Measurements from ENCODE around the gene GPHA2.
"Not testable (repeated sequence)": the region's sequence is repeated elsewhere in the genome, so short reads cannot be mapped to it uniquely, and the experiment has no call there.

The GPHA2 gene

DNA sequence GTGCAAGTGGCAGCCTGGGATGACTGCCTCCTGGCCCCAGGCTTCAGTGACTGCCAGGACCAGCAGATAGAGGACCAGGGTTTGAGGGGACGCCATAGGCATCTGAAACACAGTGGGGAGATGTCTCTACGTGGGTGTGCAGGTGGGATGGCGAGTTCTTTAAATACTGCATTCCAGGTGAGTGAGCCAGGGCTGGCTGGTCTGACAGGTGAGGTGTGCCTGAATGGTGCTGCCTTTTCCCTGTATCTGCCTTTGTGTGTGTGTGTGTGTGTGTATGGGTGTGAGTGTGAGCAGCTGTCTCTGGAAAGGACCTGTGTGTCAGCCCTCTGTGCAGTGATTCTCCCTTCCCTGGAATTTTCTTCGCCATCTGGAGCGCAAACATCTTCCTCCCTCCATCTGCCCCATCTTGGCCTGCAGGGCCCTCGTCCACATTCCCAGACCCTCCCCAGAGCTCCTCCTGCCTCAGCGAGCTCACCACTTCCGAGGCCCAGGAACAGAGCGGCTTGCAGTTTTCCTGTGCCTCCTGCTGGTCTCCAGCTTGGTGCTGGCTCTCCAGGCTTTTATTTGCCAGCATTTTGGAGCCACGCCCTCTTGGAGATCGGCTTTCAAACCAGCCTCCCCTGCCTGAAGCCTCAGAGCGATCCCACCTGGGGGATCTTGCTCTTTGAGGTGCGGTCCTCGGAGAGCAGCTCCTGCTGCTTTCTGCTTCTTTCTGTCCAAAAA is at the start of gene GPHA2:
TSS of gene GPHA2 (minus strand) at position 535 of the 723 bp plus-strand sequence. CDS start at position 102, 433 bp downstream.
- DNase-seq, result no peak

GRCh38 chr11:64983339-64983738 is 47.6 kb upstream of the GPHA2 start:
- DNase-seq, result not testable (repeated sequence)

DNA sequence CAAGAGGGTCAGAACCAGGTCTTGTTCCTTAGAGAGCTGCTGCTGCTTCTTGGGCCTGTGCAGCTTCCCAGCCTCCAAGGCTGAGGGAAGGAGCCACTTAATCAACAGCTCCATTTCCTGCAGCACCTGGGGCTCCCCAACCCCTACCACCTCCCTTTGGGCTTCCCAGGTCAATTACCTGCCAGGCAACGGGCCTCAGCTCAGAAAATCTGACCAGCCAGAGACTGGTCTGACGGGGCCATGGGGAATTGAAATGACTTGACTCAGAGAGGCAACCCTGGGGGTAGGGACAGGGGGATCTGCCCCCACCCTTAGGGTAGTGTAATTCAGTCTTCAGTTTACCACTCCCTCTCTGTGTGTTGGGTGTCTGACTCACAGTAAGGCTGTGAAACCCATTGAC is 41.0 kb upstream of the GPHA2 start:
- DNase-seq, result no peak

DNA sequence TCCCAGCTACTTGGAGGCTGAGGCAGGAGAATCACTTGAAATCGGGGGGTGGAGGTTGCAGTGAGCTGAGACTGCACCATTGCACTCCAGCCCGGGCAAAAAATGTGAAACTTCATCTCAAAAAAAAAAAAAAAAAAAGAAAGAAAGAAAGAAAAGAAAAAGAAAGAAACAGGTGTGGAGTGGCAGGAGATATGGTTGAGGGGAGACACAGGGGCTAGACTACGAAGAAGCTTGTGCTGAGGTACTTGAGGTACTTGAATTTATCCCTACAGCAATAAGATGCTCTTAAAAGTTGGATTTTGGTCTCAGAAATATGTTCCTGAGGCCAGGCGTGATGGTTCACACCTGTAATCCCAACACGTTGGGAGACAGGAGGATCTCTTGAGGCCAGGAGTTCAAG is 38.4 kb upstream of the GPHA2 start:
- no peak for DNase-seq

- peak; percentile 89 for DNase-seq
These were observed 35.9 kb upstream of the GPHA2 start, which contains the start of gene MAJIN for GRCh38 chr11:64971421-64972233. Gene MAJIN (minus strand): TSS chr11:64972108. CDS start chr11:64959405, 12,703 bp downstream.

GRCh38 chr11:64970731-64971151 is 35.0 kb upstream of the GPHA2 start:
- DNase-seq, result no peak

DNA sequence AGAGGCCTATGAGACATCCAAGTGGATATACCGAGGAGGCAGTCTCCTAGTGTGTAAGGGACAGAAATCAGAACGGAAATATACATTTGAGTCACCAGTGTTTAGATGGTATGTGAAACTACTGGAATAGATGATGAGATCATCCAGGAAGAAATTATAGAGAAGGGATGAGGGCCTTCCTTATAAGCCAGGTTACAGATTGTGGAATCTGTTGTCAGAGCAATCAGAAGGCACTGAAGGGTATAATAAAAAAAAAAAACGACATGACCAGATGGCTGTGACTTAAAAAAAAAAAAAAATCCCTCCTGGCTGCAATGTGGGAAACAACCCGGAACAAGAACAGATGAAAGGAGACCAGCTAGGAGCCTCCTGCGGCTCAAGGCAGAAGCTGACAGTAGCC is 33.5 kb upstream of the GPHA2 start:
- no peak for DNase-seq

DNA sequence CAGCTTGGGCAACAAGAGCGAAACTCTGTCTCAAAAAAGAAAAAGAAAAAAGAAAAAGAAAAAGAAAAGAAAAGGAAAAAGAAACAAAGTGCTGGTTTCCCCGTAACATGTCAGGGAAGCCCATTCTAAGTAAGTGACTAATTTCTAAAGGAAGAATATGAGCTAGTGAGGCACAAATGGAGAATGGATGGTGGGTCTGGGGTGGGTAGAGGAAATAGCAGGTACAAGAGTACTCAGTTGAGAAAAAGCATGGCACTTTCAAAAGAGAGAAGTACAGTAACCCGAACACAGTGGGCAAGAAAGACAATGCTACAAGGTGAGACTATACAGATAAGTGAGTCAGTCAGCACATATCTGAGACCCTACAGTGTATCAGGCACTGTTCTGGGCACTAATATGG is 31.7 kb upstream of the GPHA2 start:
- DNase-seq, result no peak

GRCh38 chr11:64963072-64963631 is 27.5 kb upstream of the GPHA2 start:
- DNase-seq, result no peak

GRCh38 chr11:64960719-64961118 is 25.0 kb upstream of the GPHA2 start:
- peak; percentile 18 for DNase-seq

DNA sequence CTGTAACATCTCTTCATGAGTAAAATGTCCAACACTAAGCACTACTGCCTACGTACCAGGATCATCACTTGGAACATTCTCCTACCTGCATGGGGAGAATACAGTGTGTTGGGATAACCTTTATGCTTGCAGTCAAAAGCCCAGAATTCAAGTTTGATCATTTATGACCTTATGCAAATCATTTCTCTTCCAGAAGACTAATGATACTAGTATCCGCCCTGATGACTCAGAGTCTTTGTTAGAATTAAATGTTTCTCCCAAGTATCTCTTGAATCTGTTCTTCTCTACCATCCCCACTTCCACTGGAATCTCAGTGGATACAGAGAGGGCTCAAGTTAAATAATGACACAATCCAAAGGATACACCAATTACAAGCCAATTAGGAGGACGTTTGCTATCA is 23.8 kb upstream of the GPHA2 start:
- no peak for DNase-seq

GRCh38 chr11:64954201-64954600 is 18.5 kb upstream of the GPHA2 start:
- no peak for DNase-seq

- DNase-seq, result no peak
These were observed 15.8 kb upstream of the GPHA2 start for GRCh38 chr11:64951529-64951928.

DNA sequence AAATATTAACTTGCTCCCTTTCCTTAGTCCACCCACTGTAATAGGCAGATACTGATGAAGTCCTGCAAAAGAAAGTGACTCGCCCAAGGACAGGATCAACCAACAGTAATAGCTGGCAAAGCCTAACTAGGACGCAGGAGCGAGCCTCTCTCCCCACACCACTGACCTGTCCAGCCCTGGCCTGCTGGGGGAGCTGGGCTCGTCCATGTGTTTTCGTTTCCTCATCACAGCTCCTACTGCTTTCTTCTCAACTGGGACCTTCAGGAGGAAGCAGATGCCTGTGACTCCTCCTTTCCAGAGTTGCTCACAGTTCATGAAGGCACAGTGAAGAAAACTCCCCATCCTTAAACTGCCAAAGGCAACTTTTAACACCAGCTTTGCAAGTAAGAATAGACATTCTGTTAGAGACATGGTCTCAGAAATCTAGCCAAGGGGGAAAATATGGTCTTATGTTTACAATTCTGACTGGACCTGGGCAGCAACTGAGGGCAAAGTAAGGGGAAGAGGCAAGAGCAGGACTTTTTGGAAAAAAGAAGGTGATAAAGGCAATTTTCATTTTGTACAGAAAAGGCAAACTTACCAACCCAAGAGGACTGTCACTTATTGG is 11.6 kb upstream of the GPHA2 start:
- no peak for DNase-seq

DNA sequence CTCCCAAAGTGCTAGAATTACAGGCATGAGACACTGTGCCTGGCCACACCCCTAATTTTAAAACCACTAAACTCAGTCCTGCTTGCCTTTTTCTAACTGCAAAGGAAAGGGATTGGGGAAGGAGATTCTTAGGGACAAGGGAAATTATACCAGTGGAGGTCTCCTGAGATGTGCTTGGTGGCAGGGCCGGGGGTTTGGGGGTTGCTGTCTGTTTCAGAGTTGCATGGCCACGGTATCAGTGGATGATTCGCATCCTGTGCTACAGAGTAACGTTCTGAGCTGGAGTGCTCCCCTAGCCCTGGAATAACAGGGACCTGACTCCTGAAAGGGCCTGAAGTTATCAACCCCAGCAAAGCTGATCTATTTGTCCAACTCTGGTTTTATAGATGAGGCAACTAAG is 846 bp upstream of the GPHA2 start:
- DNase-seq, result no peak

GRCh38 chr11:64934682-64935358 is 873 bp downstream of the GPHA2 start:
- no peak for DNase-seq

GRCh38 chr11:64933935-64934681 is 1.6 kb downstream of the GPHA2 start:
- no peak for DNase-seq

DNA sequence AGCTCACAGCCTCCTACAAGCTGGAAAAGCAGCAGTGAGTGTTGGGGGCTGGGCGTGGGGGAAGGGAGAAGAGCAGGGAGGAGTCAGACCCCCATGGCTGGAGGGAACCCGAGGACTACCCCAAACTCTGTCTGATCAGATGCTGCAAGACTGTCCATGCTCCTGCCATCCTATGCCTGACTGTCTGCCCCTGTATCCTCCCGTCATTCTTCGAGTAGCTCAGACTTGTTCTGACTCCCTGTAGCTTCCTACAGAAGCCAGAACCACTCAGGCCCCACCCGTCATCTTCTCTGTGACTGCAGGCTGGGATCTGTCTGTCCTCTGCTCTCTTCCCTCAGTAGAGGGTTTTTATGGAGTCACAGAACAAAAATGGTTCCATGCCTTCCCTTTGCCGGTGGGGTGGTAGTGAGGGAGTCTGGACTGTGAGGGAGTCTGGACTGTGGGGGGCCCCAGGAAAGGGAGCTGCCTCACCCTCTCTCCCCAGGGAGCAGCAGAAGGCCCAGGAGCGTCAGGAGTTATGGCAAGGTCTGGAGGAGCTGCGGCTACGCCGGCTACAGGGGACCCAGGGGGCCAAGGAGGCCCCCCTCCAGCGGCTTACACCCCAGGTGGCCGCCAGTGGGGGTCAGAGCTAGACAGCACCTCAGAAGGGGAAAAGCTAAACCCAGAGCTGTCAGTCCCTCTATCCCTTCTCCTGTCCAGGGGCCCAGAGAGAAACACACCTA is 2.3 kb downstream of the GPHA2 start:
- no peak for DNase-seq

DNA sequence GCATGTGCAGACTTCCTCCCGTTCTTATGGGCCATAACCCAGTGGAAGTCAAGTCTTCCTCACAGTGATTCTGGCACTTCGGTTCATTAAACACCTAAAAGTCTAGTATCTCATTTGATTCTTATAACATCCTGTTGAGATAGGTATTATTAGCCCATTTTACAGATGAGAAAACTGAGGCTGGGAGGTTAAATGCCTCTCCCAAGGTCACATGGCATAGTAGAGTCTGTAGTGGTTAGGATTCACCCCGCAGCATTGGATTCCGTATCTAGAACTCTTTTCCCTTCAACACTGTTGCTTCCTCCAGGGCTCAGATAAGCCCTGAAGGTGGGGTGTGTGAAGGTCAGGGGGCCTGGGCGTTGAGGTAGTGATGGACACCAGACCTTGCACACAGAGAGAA is 3.4 kb downstream of the GPHA2 start:
- DNase-seq, result no peak

- DNase-seq, result no peak
These were observed 4.4 kb downstream of the GPHA2 start for GRCh38 chr11:64931290-64931689.

- no peak for DNase-seq
These were observed 5.4 kb downstream of the GPHA2 start for GRCh38 chr11:64930340-64930739.
